Naive thymus-derived CD4-positive, alpha-beta T cell (primary cell): ENCODE measurements around the gene STAM. TPM values are rescaled to one million over a fixed set of nuclear protein-coding genes. Genes with fewer than 3 reads are reported as not detected.
A peak's percentile ranks its signal among the peaks of the same experiment; 100 is the strongest.

ENCODE experiments used
- ATAC-seq: fragments of 150-1000 bp; cut with Tn5 transposase; 2 replicates; pipeline ENCODE4 v1.10.0; 2021; ENCODE audit warnings: mild to moderate bottlenecking, moderate library complexity
- CTCF ChIA-PET: fragments of 350-600 bp; sonication (Branson Sonifier 250); formaldehyde crosslinking; loops from one replicate; lab custom pipeline; 2021; ENCODE audit warnings: antibody characterized with exemption; lab: Charles Lee
- POLR2A ChIA-PET: fragments of 350-600 bp; sonication (Branson Sonifier 250); formaldehyde crosslinking; loops from one replicate; lab custom pipeline; 2021; ENCODE audit warnings: antibody characterized with exemption, inconsistent platforms; lab: Charles Lee
- DNase-seq, 9 donors: peaks; one replicate each; pipeline versions ENCODE4 v3.0.0 to v3.0.0-alpha.2; 2020 to 2022; ENCODE audit warnings: mixed read lengths in 1 of 9
- H3K27ac ChIP-seq: one replicate; pipeline ENCODE4 v1.7.0; 2013; ENCODE audit warnings: mild to moderate bottlenecking, low read depth, low read length, moderate library complexity
- H3K27me3 ChIP-seq, 2 donors: one replicate each; pipeline ENCODE4 v1.7.0; 2013; ENCODE audit warnings: low read length in 2 of 2, mild to moderate bottlenecking in 2 of 2, moderate library complexity in 2 of 2; ENCODE audit not compliant: control insufficient read depth in 2 of 2, insufficient read depth in 2 of 2
- H3K36me3 ChIP-seq, 3 experiments: 1 replicate in 2 of 3; 2 replicates in 1 of 3; pipeline ENCODE4 v1.7.0; 2013; ENCODE audit warnings: low read length in 3 of 3, mild to moderate bottlenecking in 3 of 3, moderate library complexity in 1 of 3; ENCODE audit not compliant: insufficient read depth in 3 of 3, control insufficient read depth in 2 of 3
- H3K4me1 ChIP-seq, 2 donors: one replicate each; pipeline ENCODE4 v1.7.0; 2013; ENCODE audit warnings: low read length in 2 of 2, mild to moderate bottlenecking in 2 of 2, moderate library complexity in 1 of 2; ENCODE audit not compliant: control insufficient read depth in 2 of 2, insufficient read depth in 2 of 2
- H3K4me3 ChIP-seq: 2 replicates; pipeline ENCODE4 v1.7.0; 2013; ENCODE audit warnings: mild to moderate bottlenecking, low read length
- H3K9me3 ChIP-seq, 3 experiments: 1 replicate in 2 of 3; 2 replicates in 1 of 3; pipeline ENCODE4 v1.7.0; 2013; ENCODE audit warnings: low read length in 3 of 3; ENCODE audit not compliant: control insufficient read depth in 2 of 3
- H3K27ac Mint-ChIP-seq, 9 donors: one replicate each; pipeline ENCODE4 v1.8.0; 2020 to 2022; ENCODE audit warnings: mixed read lengths in 9 of 9, mild to moderate bottlenecking in 8 of 9, moderate library complexity in 5 of 9, inconsistent platforms in 2 of 9
- H3K27me3 Mint-ChIP-seq, 5 donors: one replicate each; pipeline ENCODE4 v1.8.0; 2021 to 2022; ENCODE audit warnings: mixed read lengths in 5 of 5, mild to moderate bottlenecking in 1 of 5
- H3K36me3 Mint-ChIP-seq, 5 donors: one replicate each; pipeline ENCODE4 v1.8.0; 2020 to 2022; ENCODE audit warnings: mixed read lengths in 5 of 5, mild to moderate bottlenecking in 3 of 5, inconsistent platforms in 1 of 5
- H3K4me1 Mint-ChIP-seq, 7 donors: one replicate each; pipeline ENCODE4 v1.8.0; 2020 to 2022; ENCODE audit warnings: mixed read lengths in 7 of 7, mild to moderate bottlenecking in 3 of 7, inconsistent platforms in 1 of 7
- H3K4me3 Mint-ChIP-seq, 10 donors: one replicate each; pipeline ENCODE4 v1.8.0; 2020 to 2022; ENCODE audit warnings: mild to moderate bottlenecking in 10 of 10, mixed read lengths in 10 of 10, moderate library complexity in 6 of 10, inconsistent platforms in 2 of 10
- H3K9me3 Mint-ChIP-seq, 11 donors: one replicate each; pipeline ENCODE4 v1.8.0; 2020 to 2022; ENCODE audit warnings: mixed read lengths in 11 of 11, mild to moderate bottlenecking in 4 of 11, inconsistent platforms in 1 of 11, moderate library complexity in 1 of 11
- intact Hi-C, 2 donors: fragments of 100-400 bp; cut with micrococcal nuclease; formaldehyde crosslinking; loops; one replicate each; pipeline ENCODE4 v1.15.1; 2023
- polyA plus RNA-seq, 2 donors: library from polyadenylated mRNA; unstranded; fragments of 300-500 nt; fragmentation: Illumina TruSeq; gene quantifications; one replicate each; pipeline ENCODE4 v1.2.3, GENCODE V29; 2021
- total RNA-seq, 6 experiments: library from RNA in 5 of 6; stranded (reverse) in 5 of 6; gene quantifications; 1 replicate in 5 of 6; 2 replicates in 1 of 6; pipeline ENCODE4 v1.2.3 and lab custom pipeline; 2021 to 2026

The STAM gene
- total and polyA plus RNA-seq, 7 experiments from 2014 or later, result 11.9 to 25.4 (median 19.4) TPM

DNA sequence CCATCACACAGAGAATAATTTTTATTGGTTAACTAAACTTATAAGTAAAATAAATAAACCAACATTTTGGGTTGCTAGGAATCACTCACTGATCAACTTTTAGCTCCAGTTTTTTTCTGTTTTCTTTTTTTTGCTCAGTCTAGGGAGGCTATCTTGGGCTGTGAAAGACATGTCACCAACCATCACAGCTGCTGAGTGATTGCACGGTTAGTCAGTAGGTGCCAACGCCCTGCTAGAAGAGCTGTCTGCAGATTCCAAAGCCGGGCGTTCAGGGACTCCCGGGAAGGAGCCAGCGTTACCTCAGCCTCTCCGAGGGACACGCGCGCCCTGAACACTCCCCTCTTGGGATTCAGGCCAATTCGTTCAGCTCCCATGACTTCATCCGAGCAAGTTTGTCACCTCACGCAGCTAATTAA, 604 bp upstream of the STAM start:
- Histone ChIP-seq H3K27ac (peak overlapping the region; percentile 96), H3K4me3 (peak overlapping the region; percentile 92), H3K27me3 (no peaks in the 10 kb centered on the region), H3K36me3 (peaks cover 0 to 7% (median 0%) of the 10 kb centered on the region in 3 experiments), H3K9me3 (no peaks in the 10 kb centered on the region), H3K4me1 (peaks cover 17 to 29% of the 10 kb centered on the region in 2 donors)
- DNase-seq, result no peak
- POLR2A ChIA-PET, result interaction anchor here (0.7 to 2.2 kb wide), 13 partner anchors 10 to 1207 kb away, joined by 3 to 13 read pairs (median 4); partner anchors contain the start of genes HACD1, PTER, RSU1 and TRDMT1
- Mint-ChIP-seq H3K27me3 (peaks cover 0 to 5% (median 0%) of the 10 kb centered on the region in 5 donors), H3K36me3 (peaks cover 0 to 11% (median 3%) of the 10 kb centered on the region in 5 donors), H3K4me3 (peak overlapping the region; percentile 95 to 99 (median 98)), H3K27ac (peak overlapping the region; percentile 100), H3K4me1 (peaks cover 29 to 65% (median 52%) of the 10 kb centered on the region in 7 donors), H3K9me3 (peaks cover 0 to under 1% (median 0%) of the 10 kb centered on the region in 11 donors)
- ATAC-seq, result peak; percentile 16
- intact Hi-C loops, result loop anchor here (1.0 to 10.0 kb wide), 12 partner anchors 37 to 1779 kb away; partner anchors contain the start of genes ARL5B (in 1 of the 2), MINDY3 (in 1 of the 2), ST8SIA6 (in 1 of the 2) and TRDMT1 (in 1 of the 2)
- CTCF ChIA-PET, result interaction anchor here (0.6 to 1.5 kb wide), 5 partner anchors 26 to 114 kb away, joined by 3 to 5 read pairs (median 3); no protein-coding TSS in a partner anchor

DNA sequence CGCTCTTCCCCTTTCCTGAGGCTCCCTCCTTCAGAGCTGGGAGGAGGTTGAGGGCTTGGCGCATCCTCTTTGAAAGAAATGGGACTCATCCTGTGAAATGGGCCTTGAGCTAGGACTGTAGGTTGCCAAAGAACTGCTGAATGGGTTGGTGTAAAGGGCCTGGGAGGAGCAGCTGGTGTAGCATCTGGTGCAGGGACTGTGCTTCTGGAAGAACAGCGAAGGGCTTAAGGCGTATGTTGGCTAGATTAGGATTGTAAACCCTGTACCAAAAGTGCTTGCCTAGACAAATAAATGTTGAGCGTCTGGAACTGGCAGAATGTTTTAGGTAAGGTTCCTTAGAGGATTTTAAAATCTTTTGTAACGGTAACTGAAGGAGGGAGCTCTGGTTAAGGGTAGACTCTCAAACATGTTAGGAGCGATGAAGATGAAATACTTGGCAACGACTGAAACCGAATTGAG, 563 bp downstream of the STAM start:
- peak overlapping the region; percentile 95 to 99 (median 98) for H3K4me3 Mint-ChIP-seq
- H3K36me3 Mint-ChIP-seq, result peaks cover 0 to 19% (median 3%) of the 10 kb centered on the region in 5 donors
- H3K27me3 Mint-ChIP-seq, result peaks cover 0 to 3% (median 0%) of the 10 kb centered on the region in 5 donors
- no peak for DNase-seq
- H3K27ac Mint-ChIP-seq, result peak overlapping the region; percentile 100
- Histone ChIP-seq H3K27ac (peak overlapping the region; percentile 96), H3K36me3 (peaks cover 0 to 7% (median 0%) of the 10 kb centered on the region in 3 experiments), H3K27me3 (no peaks in the 10 kb centered on the region), H3K9me3 (no peaks in the 10 kb centered on the region), H3K4me1 (peaks cover 17 to 38% of the 10 kb centered on the region in 2 donors), H3K4me3 (peak overlapping the region; percentile 92)
- POLR2A ChIA-PET, result interaction anchor here (0.8 to 2.2 kb wide), 12 partner anchors 9 to 1208 kb away, joined by 3 to 13 read pairs (median 4); partner anchors contain the start of genes HACD1, PTER, RSU1 and ST8SIA6
- H3K9me3 Mint-ChIP-seq, result peaks cover 0 to 3% (median 0%) of the 10 kb centered on the region in 11 donors
- ATAC-seq, result peak; percentile 8
- intact Hi-C loops, result loop anchor here (1.0 to 10.0 kb wide), 18 partner anchors 24 to 1784 kb away; partner anchors contain the start of genes HACD1 (in 2 of the 2), MINDY3 (in 2 of the 2), RSU1 (in 2 of the 2) and ARL5B (in 1 of the 2)
- peaks cover 35 to 77% (median 63%) of the 10 kb centered on the region in 7 donors for H3K4me1 Mint-ChIP-seq
- CTCF ChIA-PET, result interaction anchor here (0.7 to 1.5 kb wide), 4 partner anchors 27 to 1006 kb away, joined by 3 to 5 read pairs (median 3); no protein-coding TSS in a partner anchor

DNA sequence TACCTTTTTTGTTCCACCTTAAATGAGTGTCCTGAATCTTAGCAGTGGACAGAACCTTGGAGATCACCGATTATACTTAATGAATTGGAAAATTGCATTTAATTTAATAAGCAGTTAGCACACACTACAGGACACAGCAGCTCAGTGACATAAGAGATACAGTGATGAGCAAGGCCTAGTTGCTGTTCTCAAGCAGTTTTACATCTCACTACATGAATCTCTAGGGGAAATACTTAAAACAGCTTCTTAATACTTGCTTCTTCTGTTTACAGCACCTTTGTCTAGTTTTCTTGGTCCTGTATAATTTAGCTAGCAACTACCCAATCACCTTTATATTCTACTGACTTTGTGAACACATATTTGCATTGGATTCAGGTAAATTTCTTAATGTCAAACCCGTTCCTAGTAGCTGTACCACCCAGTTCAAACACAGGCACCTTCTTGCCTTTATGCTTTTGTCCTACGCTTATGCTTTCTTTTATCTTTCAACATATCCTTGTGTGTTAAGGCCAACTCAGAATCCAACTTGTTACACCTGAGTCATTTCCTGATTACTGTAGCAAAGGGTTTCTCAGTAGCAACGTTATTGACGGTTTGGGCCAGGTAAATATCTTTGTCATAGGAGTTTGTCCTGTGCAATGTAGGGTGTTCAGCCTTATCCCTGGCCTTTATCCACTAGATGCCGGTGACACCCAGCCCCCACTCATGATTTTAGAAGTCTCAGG, 1.8 kb downstream of the STAM start:
- Mint-ChIP-seq H3K27ac (peak overlapping the region; percentile 30 to 100 (median 100)), H3K9me3 (peaks cover 0 to 3% (median 0%) of the 10 kb centered on the region in 11 donors), H3K4me1 (peaks cover 35 to 89% (median 75%) of the 10 kb centered on the region in 7 donors), H3K4me3 (peak overlapping the region; percentile 95 to 99 (median 98)), H3K36me3 (peaks cover 0 to 26% (median 3%) of the 10 kb centered on the region in 5 donors), H3K27me3 (no peaks in the 10 kb centered on the region)
- intact Hi-C loops, result loop anchor here (2.0 to 10.0 kb wide), 9 partner anchors 23 to 1781 kb away; partner anchors contain the start of genes MINDY3 (in 1 of the 2), ST8SIA6 (in 1 of the 2) and TRDMT1 (in 1 of the 2)
- ChIA-PET POLR2A (no interaction called here), CTCF (no interaction called here)
- Histone ChIP-seq H3K27ac (peak overlapping the region; percentile 0), H3K27me3 (no peaks in the 10 kb centered on the region), H3K36me3 (peaks cover 0 to 7% (median 0%) of the 10 kb centered on the region in 3 experiments), H3K4me1 (peaks cover 17 to 41% of the 10 kb centered on the region in 2 donors), H3K9me3 (no peaks in the 10 kb centered on the region), H3K4me3 (peak overlapping the region; percentile 38)
- ATAC-seq, result no peak
- peak in 1 of 9 donors; percentile 21 for DNase-seq

DNA sequence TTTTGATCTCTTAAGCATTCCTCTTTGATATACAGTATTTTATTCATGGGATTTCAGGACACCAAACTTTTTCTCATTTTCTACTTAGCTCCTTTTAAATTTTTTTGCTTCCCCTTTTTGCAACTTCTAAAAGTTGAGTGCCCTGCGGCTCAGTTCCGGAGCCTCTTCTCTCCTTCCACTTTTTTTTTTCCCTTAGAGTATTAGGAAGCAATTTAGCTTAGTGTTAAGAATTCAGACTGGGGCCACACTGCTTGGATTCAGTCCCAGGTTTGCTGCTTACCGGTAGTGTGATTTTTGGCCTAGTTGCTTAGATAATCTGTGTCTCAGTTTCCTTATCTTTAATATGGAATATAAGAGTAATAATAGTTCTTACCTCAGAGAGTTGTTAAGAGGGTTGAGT, 3.4 kb downstream of the STAM start:
- H3K9me3 ChIP-seq, result no peaks in the 10 kb centered on the region
- peaks cover 0 to 38% (median 15%) of the 10 kb centered on the region in 5 donors for H3K36me3 Mint-ChIP-seq
- no peak overlapping the region for H3K4me3 ChIP-seq
- DNase-seq (no peak), ATAC-seq (no peak)
- no peaks in the 10 kb centered on the region for H3K27me3 Mint-ChIP-seq
- intact Hi-C loops, result loop anchor here (5.0 to 10.0 kb wide), 6 partner anchors 35 to 1783 kb away; partner anchors contain the start of genes MINDY3 (in 1 of the 2), ST8SIA6 (in 1 of the 2) and TRDMT1 (in 1 of the 2)
- peaks cover 0 to 7% (median 0%) of the 10 kb centered on the region in 3 experiments for H3K36me3 ChIP-seq
- peaks cover 0 to 4% (median 0%) of the 10 kb centered on the region in 11 donors for H3K9me3 Mint-ChIP-seq
- POLR2A ChIA-PET, result interaction anchor here (0.7 kb wide), 1 partner anchor 16 kb away, joined by 3 read pairs; no protein-coding TSS in a partner anchor
- peak overlapping the region; percentile 43 to 99 (median 60) for H3K4me3 Mint-ChIP-seq
- CTCF ChIA-PET, result no interaction called here
- H3K27me3 ChIP-seq, result no peaks in the 10 kb centered on the region
- peaks cover 44 to 96% (median 84%) of the 10 kb centered on the region in 7 donors for H3K4me1 Mint-ChIP-seq
- no peak overlapping the region for H3K27ac ChIP-seq
- peaks cover 17 to 40% of the 10 kb centered on the region in 2 donors for H3K4me1 ChIP-seq
- peak overlapping the region in 3 of 9 donors; percentile 5 to 54 (median 19) for H3K27ac Mint-ChIP-seq

DNA sequence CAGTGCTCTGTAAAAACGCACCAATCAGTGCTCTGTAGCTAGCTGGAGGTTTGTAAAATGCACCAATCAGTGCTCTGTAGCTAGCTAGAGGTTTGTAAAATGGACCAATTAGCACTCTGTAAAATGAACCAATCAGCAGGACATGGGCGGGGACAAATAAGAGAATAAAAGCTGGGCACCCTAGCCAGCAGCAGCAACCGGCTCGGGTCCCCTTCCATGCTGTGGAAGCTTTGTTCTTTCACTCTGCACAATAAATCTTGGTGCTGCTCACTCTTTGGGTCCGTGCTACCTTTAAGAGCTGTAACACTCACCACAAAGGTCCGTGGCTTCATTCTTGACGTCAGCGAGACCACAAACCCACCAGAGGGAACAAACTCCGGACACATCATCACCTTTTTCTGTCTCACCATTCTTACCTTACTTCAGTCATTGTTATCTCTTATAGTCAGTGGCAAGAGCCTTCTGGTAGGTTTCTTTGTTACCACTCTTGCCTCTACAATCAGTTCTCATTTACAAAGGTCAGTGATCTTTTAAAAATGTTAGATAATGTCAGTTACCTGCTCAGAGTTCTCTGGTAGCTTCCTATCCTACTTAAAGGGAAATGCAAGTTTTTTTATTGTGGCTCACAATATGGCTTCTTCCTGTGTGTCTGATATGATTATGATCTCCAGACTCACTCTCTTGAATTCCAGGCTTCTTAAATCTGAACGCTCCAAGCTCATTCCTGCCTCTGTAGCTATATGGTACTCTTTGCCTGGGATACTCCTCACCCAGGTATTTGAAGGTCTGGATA, 4.5 kb downstream of the STAM start:
- peaks cover 0 to 10% (median 0%) of the 10 kb centered on the region in 3 experiments for H3K36me3 ChIP-seq
- peak overlapping the region; percentile 47 to 94 (median 74) for H3K27ac Mint-ChIP-seq
- H3K4me3 Mint-ChIP-seq, result peak overlapping the region; percentile 73 to 99 (median 82)
- H3K36me3 Mint-ChIP-seq, result peaks cover 7 to 47% (median 24%) of the 10 kb centered on the region in 5 donors
- ChIA-PET POLR2A (interaction anchor here (0.5 kb wide), 1 partner anchor 358 kb away, joined by 3 read pairs; no protein-coding TSS in a partner anchor), CTCF (no interaction called here)
- H3K9me3 ChIP-seq, result peaks cover 0 to 7% (median 0%) of the 10 kb centered on the region in 3 experiments
- intact Hi-C loops, result loop anchor here (2.0 to 10.0 kb wide), 7 partner anchors 14 to 1784 kb away; partner anchors contain the start of genes MINDY3 (in 1 of the 2), ST8SIA6 (in 1 of the 2) and TRDMT1 (in 1 of the 2)
- H3K9me3 Mint-ChIP-seq, result peaks cover 0 to 9% (median 1%) of the 10 kb centered on the region in 11 donors
- peak overlapping the region; percentile 42 for H3K27ac ChIP-seq
- H3K27me3 ChIP-seq, result no peaks in the 10 kb centered on the region
- no peak for ATAC-seq
- DNase-seq, result peak in 6 of 9 donors; percentile 3 to 37 (median 14)
- peak overlapping the region; percentile 29 for H3K4me3 ChIP-seq
- no peaks in the 10 kb centered on the region for H3K27me3 Mint-ChIP-seq
- H3K4me1 ChIP-seq, result peaks cover 17 to 31% of the 10 kb centered on the region in 2 donors
- H3K4me1 Mint-ChIP-seq, result peaks cover 45 to 91% (median 83%) of the 10 kb centered on the region in 7 donors
